ENCODE results near the gene ARHGDIB. TPM values are rescaled to one million over a fixed set of nuclear protein-coding genes. Genes with fewer than 3 reads are reported as not detected.
A peak's percentile ranks its signal among the peaks of the same experiment; 100 is the strongest.

ARHGDIB gene
- total RNA-seq, 2 donors from 2014 or later: 402 to 450 TPM

- H3K4me1 Mint-ChIP-seq (ENCODE audit: low read depth): peaks cover 59% of the 10 kb centered on the region
- DNase-seq (no peak), ATAC-seq (replicated peaks in 1 of 2) (peak; percentile 10 to 25)
- H3K36me3 Mint-ChIP-seq (ENCODE audit: insufficient read depth in 2 of 2): peaks cover 7 to 10% of the 10 kb centered on the region in 2 donors
- H3K4me3 Mint-ChIP-seq: peak overlapping the region; percentile 15 to 33
- H3K27ac Mint-ChIP-seq: no peak overlapping the region
- H3K27me3 Mint-ChIP-seq (ENCODE audit: low read depth): no peaks in the 10 kb centered on the region
- peaks cover 0 to 7% of the 10 kb centered on the region in 2 donors for H3K9me3 Mint-ChIP-seq
Measured at GRCh38 chr12:14907953-14908352, 53.4 kb downstream of the ARHGDIB start.

- DNase-seq (no peak), ATAC-seq (replicated peaks in 1 of 2) (no peak)
- Mint-ChIP-seq H3K27me3 (ENCODE audit: low read depth) (no peaks in the 10 kb centered on the region), H3K27ac (no peak overlapping the region), H3K4me3 (no peak overlapping the region), H3K36me3 (ENCODE audit: insufficient read depth in 2 of 2) (peaks cover 5 to 10% of the 10 kb centered on the region in 2 donors), H3K4me1 (ENCODE audit: low read depth) (peaks cover 61% of the 10 kb centered on the region), H3K9me3 (peaks cover 0 to 7% of the 10 kb centered on the region in 2 donors)
Measured at GRCh38 chr12:14906114-14906513, 55.3 kb downstream of the ARHGDIB start.

- H3K27me3 Mint-ChIP-seq (ENCODE audit: low read depth): no peaks in the 10 kb centered on the region
- peaks cover 54% of the 10 kb centered on the region for H3K4me1 Mint-ChIP-seq (ENCODE audit: low read depth)
- H3K9me3 Mint-ChIP-seq: peaks cover 0 to 7% of the 10 kb centered on the region in 2 donors
- no peak for DNase-seq
- no peak overlapping the region for H3K4me3 Mint-ChIP-seq
- ATAC-seq (replicated peaks in 1 of 2): no peak
- H3K36me3 Mint-ChIP-seq (ENCODE audit: insufficient read depth in 2 of 2): peaks cover 5 to 10% of the 10 kb centered on the region in 2 donors
- no peak overlapping the region for H3K27ac Mint-ChIP-seq
Measured at GRCh38 chr12:14905269-14906004, 56.0 kb downstream of the ARHGDIB start.

GRCh38 chr12:14904854-14905253, 56.5 kb downstream of the ARHGDIB start:
- no peak for ATAC-seq (replicated peaks in 1 of 2)
- H3K4me1 Mint-ChIP-seq (ENCODE audit: low read depth): peaks cover 48% of the 10 kb centered on the region
- peaks cover 0 to 7% of the 10 kb centered on the region in 2 donors for H3K9me3 Mint-ChIP-seq
- H3K27ac Mint-ChIP-seq: no peak overlapping the region
- peaks cover 2 to 10% of the 10 kb centered on the region in 2 donors for H3K36me3 Mint-ChIP-seq (ENCODE audit: insufficient read depth in 2 of 2)
- no peaks in the 10 kb centered on the region for H3K27me3 Mint-ChIP-seq (ENCODE audit: low read depth)
- H3K4me3 Mint-ChIP-seq: no peak overlapping the region
- DNase-seq: no peak

GRCh38 chr12:14903386-14904098, 57.9 kb downstream of the ARHGDIB start:
- DNase-seq (no peak), ATAC-seq (replicated peaks in 1 of 2) (no peak)
- peaks cover 2 to 10% of the 10 kb centered on the region in 2 donors for H3K36me3 Mint-ChIP-seq (ENCODE audit: insufficient read depth in 2 of 2)
- no peaks in the 10 kb centered on the region for H3K27me3 Mint-ChIP-seq (ENCODE audit: low read depth)
- peaks cover 0 to 7% of the 10 kb centered on the region in 2 donors for H3K9me3 Mint-ChIP-seq
- no peak overlapping the region for H3K4me3 Mint-ChIP-seq
- no peak overlapping the region for H3K27ac Mint-ChIP-seq
- H3K4me1 Mint-ChIP-seq (ENCODE audit: low read depth): peaks cover 37% of the 10 kb centered on the region

- no peak for DNase-seq
- H3K4me1 Mint-ChIP-seq (ENCODE audit: low read depth): peaks cover 26% of the 10 kb centered on the region
- peak overlapping the region in 1 of 2 donors; percentile 32 for H3K4me3 Mint-ChIP-seq
- ATAC-seq (replicated peaks in 1 of 2): no peak
- no peaks in the 10 kb centered on the region for H3K27me3 Mint-ChIP-seq (ENCODE audit: low read depth)
- H3K36me3 Mint-ChIP-seq (ENCODE audit: insufficient read depth in 2 of 2): peaks cover under 1% of the 10 kb centered on the region in 2 donors
- no peak overlapping the region for H3K27ac Mint-ChIP-seq
- peaks cover 0 to 2% of the 10 kb centered on the region in 2 donors for H3K9me3 Mint-ChIP-seq
Measured at GRCh38 chr12:14902465-14902864, 58.9 kb downstream of the ARHGDIB start.

GRCh38 chr12:14901228-14901562, 60.2 kb downstream of the ARHGDIB start:
- no peak for ATAC-seq (replicated peaks in 1 of 2)
- H3K9me3 Mint-ChIP-seq: peaks cover 0 to 1% of the 10 kb centered on the region in 2 donors
- no peaks in the 10 kb centered on the region for H3K36me3 Mint-ChIP-seq (ENCODE audit: insufficient read depth in 2 of 2)
- H3K4me3 Mint-ChIP-seq: no peak overlapping the region
- peaks cover 25% of the 10 kb centered on the region for H3K4me1 Mint-ChIP-seq (ENCODE audit: low read depth)
- H3K27me3 Mint-ChIP-seq (ENCODE audit: low read depth): no peaks in the 10 kb centered on the region
- H3K27ac Mint-ChIP-seq: no peak overlapping the region
- no peak for DNase-seq

GRCh38 chr12:14900521-14901227, 60.7 kb downstream of the ARHGDIB start:
- H3K9me3 Mint-ChIP-seq: peaks cover 0 to 1% of the 10 kb centered on the region in 2 donors
- ATAC-seq (replicated peaks in 1 of 2): no peak
- H3K4me1 Mint-ChIP-seq (ENCODE audit: low read depth): peaks cover 25% of the 10 kb centered on the region
- no peak for DNase-seq
- no peak overlapping the region for H3K4me3 Mint-ChIP-seq
- no peaks in the 10 kb centered on the region for H3K27me3 Mint-ChIP-seq (ENCODE audit: low read depth)
- H3K36me3 Mint-ChIP-seq (ENCODE audit: insufficient read depth in 2 of 2): no peaks in the 10 kb centered on the region
- no peak overlapping the region for H3K27ac Mint-ChIP-seq

- H3K27me3 Mint-ChIP-seq (ENCODE audit: low read depth): no peaks in the 10 kb centered on the region
- no peak for DNase-seq
- H3K4me3 Mint-ChIP-seq: no peak overlapping the region
- no peaks in the 10 kb centered on the region for H3K36me3 Mint-ChIP-seq (ENCODE audit: insufficient read depth in 2 of 2)
- no peak overlapping the region for H3K27ac Mint-ChIP-seq
- no peaks in the 10 kb centered on the region for H3K4me1 Mint-ChIP-seq (ENCODE audit: low read depth)
- no peak for ATAC-seq (replicated peaks in 1 of 2)
- no peaks in the 10 kb centered on the region for H3K9me3 Mint-ChIP-seq
Measured at GRCh38 chr12:14896521-14897169, 64.8 kb downstream of the ARHGDIB start.

- H3K36me3 Mint-ChIP-seq (ENCODE audit: insufficient read depth in 2 of 2): no peaks in the 10 kb centered on the region
- no peaks in the 10 kb centered on the region for H3K4me1 Mint-ChIP-seq (ENCODE audit: low read depth)
- H3K9me3 Mint-ChIP-seq: no peaks in the 10 kb centered on the region
- H3K27ac Mint-ChIP-seq: no peak overlapping the region
- ATAC-seq (replicated peaks in 1 of 2): no peak
- DNase-seq: no peak
- no peaks in the 10 kb centered on the region for H3K27me3 Mint-ChIP-seq (ENCODE audit: low read depth)
- no peak overlapping the region for H3K4me3 Mint-ChIP-seq
Measured at GRCh38 chr12:14893506-14894250, 67.7 kb downstream of the ARHGDIB start.

- H3K4me3 Mint-ChIP-seq: no peak overlapping the region
- H3K4me1 Mint-ChIP-seq (ENCODE audit: low read depth): no peaks in the 10 kb centered on the region
- no peaks in the 10 kb centered on the region for H3K36me3 Mint-ChIP-seq (ENCODE audit: insufficient read depth in 2 of 2)
- DNase-seq: no peak
- H3K27ac Mint-ChIP-seq: no peak overlapping the region
- no peak for ATAC-seq (replicated peaks in 1 of 2)
- no peaks in the 10 kb centered on the region for H3K9me3 Mint-ChIP-seq
- H3K27me3 Mint-ChIP-seq (ENCODE audit: low read depth): peaks cover 7% of the 10 kb centered on the region
Measured at GRCh38 chr12:14892726-14893505, 68.5 kb downstream of the ARHGDIB start.

All from activated T-cell treated with anti-CD3 and anti-CD28 coated beads, Interleukin-2, amount 50 U/mL, for 72 hours (primary cell).